HG03469 (cell line): ENCODE measurements around the gene ACOX3.

Experiments used
- ATAC-seq: cut with Tn5 transposase; IDR thresholded peaks from one replicate; pipeline ENCODE4 v1.9.1; 2021; ENCODE audit warnings: mild to moderate bottlenecking, moderate library complexity, moderate number of reproducible peaks; ENCODE audit not compliant: unreplicated experiment

Gene ACOX3

DNA sequence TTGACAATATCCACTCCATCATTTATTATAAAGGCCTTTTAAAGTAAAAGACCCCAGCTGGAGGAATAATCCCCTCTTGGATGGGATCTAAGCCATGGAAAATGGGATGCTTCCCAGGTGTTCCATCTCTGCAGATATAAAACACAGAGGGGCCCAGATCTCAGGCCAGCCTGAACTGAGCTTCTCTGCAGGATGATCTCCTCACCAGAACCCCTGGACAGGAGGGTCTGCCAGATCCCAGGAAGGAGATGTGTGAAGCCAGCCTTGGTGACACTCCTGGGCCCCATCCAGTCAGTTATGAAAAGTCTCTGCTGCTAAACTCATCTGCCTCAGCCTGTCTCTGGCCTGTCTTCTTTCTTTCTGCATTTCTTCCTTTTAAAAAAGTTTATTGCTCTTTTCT, 114.3 kb downstream of the ACOX3 start:
- no peak for ATAC-seq

GRCh38 chr4:8325291-8325973, 115.1 kb downstream of the ACOX3 start:
- no peak for ATAC-seq

DNA sequence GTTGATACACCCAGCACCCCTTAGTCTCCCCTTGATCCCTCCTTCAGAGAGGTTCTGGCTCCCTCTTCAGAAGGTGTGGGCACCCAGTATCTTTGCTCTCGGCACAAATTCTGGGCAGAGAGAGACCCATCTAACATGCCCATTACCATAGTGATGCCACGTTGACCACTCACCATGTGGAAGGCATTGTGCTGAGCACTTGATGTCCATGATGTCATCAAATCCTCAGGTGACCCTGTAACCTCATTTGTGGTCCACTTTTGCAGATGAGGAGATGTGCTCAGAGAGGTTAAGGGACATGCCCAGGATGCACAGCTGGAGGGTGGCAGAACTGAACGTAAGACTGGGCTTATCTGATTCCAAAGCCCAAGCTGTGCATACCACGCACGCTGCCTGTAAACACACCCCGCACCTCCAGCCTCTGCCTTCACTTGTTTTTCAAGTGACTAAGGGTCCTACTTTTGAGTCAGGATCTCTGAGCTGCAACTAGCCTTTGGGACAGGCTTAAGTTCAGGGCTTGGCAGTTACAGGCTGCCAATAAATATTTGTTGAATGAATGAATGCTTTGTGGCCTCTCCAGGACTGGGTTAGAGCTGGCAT, 115.8 kb downstream of the ACOX3 start:
- no peak for ATAC-seq

GRCh38 chr4:8323947-8324555, 116.5 kb downstream of the ACOX3 start:
- no peak for ATAC-seq

GRCh38 chr4:8322794-8323704, 117.5 kb downstream of the ACOX3 start:
- ATAC-seq = no peak

GRCh38 chr4:8321771-8322170, 118.8 kb downstream of the ACOX3 start:
- no peak for ATAC-seq

DNA sequence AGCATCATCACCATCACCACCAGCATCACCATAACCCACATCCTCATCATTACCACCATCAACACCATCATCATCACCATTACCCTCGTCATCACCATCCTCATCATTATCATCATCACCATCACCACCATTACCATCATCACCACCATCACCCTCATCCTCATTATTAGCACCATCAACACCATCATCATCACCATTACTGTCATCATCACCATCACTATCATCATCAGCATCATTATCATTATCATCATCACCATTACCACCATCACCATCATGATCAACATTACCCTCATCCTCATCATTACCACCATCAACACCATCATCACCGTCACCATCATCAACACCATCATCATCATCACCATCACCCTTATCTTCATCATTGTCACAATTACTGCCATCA, 119.3 kb downstream of the ACOX3 start:
- ATAC-seq = no peak

- no peak for ATAC-seq
Measured at GRCh38 chr4:8320386-8320750, 120.2 kb downstream of the ACOX3 start.

DNA sequence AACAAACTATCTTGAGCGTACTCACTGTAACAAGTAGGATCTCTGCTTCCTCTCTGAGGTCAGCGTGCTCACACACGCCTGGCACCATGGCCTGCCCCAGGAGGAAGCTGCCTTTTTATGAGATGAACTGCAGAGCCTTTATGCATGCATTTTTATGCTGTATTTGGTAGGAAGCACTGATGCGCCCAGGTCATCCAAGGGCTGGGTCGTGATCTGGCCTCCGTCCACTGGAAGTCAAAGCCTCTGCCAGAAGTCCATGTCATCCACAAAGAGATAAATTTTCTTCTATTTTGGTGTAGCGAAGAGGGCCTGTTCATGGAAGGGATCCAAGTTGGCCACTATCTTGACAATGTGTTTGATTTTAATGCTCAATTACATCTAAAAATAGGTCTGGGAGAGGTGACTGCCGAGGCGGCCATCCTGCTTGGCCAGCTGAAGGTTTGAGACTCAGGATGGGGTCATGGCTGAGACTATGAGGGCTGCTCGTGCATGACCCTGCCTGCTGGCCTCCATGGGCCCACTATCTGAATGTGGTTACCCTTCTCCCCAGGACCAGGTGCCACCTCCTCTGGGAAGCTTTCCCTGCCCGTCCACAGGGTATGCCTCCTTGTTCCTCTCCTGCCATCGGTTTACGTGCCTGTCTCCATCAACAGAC, 120.7 kb downstream of the ACOX3 start:
- ATAC-seq = no peak

DNA sequence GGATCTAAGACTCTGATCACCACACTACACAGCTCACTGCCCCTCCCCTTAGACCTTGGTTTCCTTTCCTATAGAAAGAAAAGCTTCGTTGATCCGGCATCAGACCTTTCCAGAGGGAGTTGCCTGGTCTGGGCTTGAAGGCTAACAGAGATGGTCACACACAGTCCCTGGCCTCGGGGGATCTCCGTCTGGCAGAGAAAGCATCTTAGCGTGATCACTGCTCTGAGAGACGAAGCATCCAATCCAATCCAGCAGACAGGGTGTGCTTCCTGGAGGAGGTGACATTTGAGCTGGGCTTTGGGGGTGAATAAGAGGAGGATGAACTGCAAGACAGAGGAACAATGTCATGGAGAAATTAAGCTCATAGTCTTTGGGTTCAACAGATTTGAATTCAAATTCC, 121.5 kb downstream of the ACOX3 start:
- ATAC-seq = no peak

DNA sequence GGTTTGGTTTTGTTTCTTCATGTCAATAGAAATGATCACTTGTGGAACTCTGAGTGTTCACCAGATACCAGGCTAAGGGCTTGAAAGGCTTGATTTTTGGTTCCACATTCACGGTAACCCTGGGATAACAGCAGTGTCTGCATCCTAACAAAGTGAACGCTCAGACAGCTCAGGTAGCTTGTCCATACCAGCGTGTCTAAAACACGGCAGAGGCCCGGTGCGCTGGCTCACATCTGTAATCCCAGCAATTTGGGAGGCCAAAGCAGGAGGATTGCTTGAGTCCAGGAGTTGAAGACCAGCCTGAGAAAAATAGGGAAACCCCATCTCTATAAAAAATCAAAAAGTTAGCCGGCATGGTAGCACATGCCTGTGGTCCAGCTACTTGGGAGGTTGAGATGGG, 122.0 kb downstream of the ACOX3 start:
- ATAC-seq = no peak

DNA sequence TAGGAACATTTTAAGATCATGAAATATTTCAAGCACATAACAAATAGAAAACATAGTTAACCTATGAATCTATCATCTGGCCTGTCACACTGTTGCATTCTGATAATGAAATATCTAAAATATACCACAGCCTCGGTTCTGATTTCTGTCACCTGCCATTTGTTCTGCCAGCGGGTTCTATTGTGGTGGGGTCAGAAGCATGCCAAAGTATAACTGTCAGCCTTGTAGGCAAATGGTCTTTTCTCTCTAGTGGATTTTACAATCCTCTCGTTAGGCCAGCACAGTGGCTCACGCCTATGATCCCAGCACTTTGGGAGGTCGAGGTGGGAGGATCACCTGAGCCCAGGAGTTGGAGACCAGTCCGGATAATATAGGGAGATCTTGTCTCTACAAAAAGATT, 123.0 kb downstream of the ACOX3 start:
- no peak for ATAC-seq

GRCh38 chr4:8316911-8317351, 123.6 kb downstream of the ACOX3 start:
- ATAC-seq = no peak
